Measurements from ENCODE around the gene TCFL5.

TCFL5 gene

GRCh38 chr20:62823688-62824475 is 37.7 kb downstream of the TCFL5 start:
- Histone ChIP-seq H3K9ac (ENCODE audit: low read depth, low read length) (no peak overlapping the region), H3K27me3 (ENCODE audit: insufficient read depth, low read length) (no peaks in the 10 kb centered on the region; the same call in 1 of the 2 replicates), H3K27ac (ENCODE audit: low read depth, low read length) (peak overlapping the region; percentile 47; the same call in 1 of the 2 replicates), H3K9me3 (ENCODE audit: insufficient read depth, low read depth, low read length) (no peaks in the 10 kb centered on the region), H3K36me3 (ENCODE audit: insufficient read depth, low read length) (peaks cover 22% of the 10 kb centered on the region), H3K4me3 (ENCODE audit: low read length) (no peak overlapping the region), H3K4me1 (ENCODE audit: insufficient read depth, low read length) (peaks cover 4% of the 10 kb centered on the region; the same call in 1 of the 2 replicates)
- WGBS = 76% methylated on average over 38 of the region's 38 CpGs

- Histone ChIP-seq H3K4me1 (ENCODE audit: insufficient read depth, low read length) (peaks cover 4% of the 10 kb centered on the region; the same call in 1 of the 2 replicates), H3K9ac (ENCODE audit: low read depth, low read length) (no peak overlapping the region), H3K9me3 (ENCODE audit: insufficient read depth, low read depth, low read length) (no peaks in the 10 kb centered on the region), H3K27ac (ENCODE audit: low read depth, low read length) (peak overlapping the region; percentile 47; the same call in 1 of the 2 replicates), H3K36me3 (ENCODE audit: insufficient read depth, low read length) (peaks cover 18% of the 10 kb centered on the region), H3K4me3 (ENCODE audit: low read length) (no peak overlapping the region), H3K27me3 (ENCODE audit: insufficient read depth, low read length) (no peaks in the 10 kb centered on the region; the same call in 1 of the 2 replicates)
- 78% methylated on average over 24 of the region's 24 CpGs for whole genome bisulfite sequencing
These were observed 38.6 kb downstream of the TCFL5 start for GRCh38 chr20:62822788-62823651.

- Histone ChIP-seq H3K27ac (ENCODE audit: low read depth, low read length) (no peak overlapping the region; the same call in 1 of the 2 replicates), H3K27me3 (ENCODE audit: insufficient read depth, low read length) (peaks cover 3% of the 10 kb centered on the region), H3K4me1 (ENCODE audit: insufficient read depth, low read length) (peaks cover 4% of the 10 kb centered on the region; the same call in 1 of the 2 replicates), H3K36me3 (ENCODE audit: insufficient read depth, low read length) (peaks cover 11% of the 10 kb centered on the region), H3K9ac (ENCODE audit: low read depth, low read length) (no peak overlapping the region), H3K4me3 (ENCODE audit: low read length) (no peak overlapping the region), H3K9me3 (ENCODE audit: insufficient read depth, low read depth, low read length) (no peaks in the 10 kb centered on the region)
- WGBS = 83% methylated on average over 7 of the region's 7 CpGs
These were observed 39.3 kb downstream of the TCFL5 start for GRCh38 chr20:62822239-62822787.

- Histone ChIP-seq H3K4me3 (ENCODE audit: low read length) (no peak overlapping the region), H3K36me3 (ENCODE audit: insufficient read depth, low read length) (peaks cover 9% of the 10 kb centered on the region), H3K27me3 (ENCODE audit: insufficient read depth, low read length) (peaks cover 7% of the 10 kb centered on the region), H3K9me3 (ENCODE audit: insufficient read depth, low read depth, low read length) (no peaks in the 10 kb centered on the region), H3K9ac (ENCODE audit: low read depth, low read length) (no peak overlapping the region), H3K27ac (ENCODE audit: low read depth, low read length) (no peak overlapping the region), H3K4me1 (ENCODE audit: insufficient read depth, low read length) (peaks cover 4% of the 10 kb centered on the region; the same call in 1 of the 2 replicates)
- 90% methylated on average over 11 of the region's 12 CpGs for WGBS
These were observed 39.9 kb downstream of the TCFL5 start for GRCh38 chr20:62821726-62822210.

GRCh38 chr20:62820962-62821725 is 40.5 kb downstream of the TCFL5 start:
- peaks cover 12% of the 10 kb centered on the region for H3K27me3 ChIP-seq (ENCODE audit: insufficient read depth, low read length)
- no peak overlapping the region for H3K9ac ChIP-seq (ENCODE audit: low read depth, low read length)
- H3K27ac ChIP-seq (ENCODE audit: low read depth, low read length) = no peak overlapping the region
- 87% methylated on average over 19 of the region's 19 CpGs for WGBS
- no peak overlapping the region for H3K4me3 ChIP-seq (ENCODE audit: low read length)
- no peaks in the 10 kb centered on the region for H3K9me3 ChIP-seq (ENCODE audit: insufficient read depth, low read depth, low read length)
- H3K4me1 ChIP-seq (ENCODE audit: insufficient read depth, low read length) = peaks cover 4% of the 10 kb centered on the region; the same call in 1 of the 2 replicates
- H3K36me3 ChIP-seq (ENCODE audit: insufficient read depth, low read length) = peaks cover 9% of the 10 kb centered on the region

- no peak overlapping the region for H3K9ac ChIP-seq (ENCODE audit: low read depth, low read length)
- WGBS = 89% methylated on average over 23 of the region's 23 CpGs
- H3K4me3 ChIP-seq (ENCODE audit: low read length) = no peak overlapping the region
- no peak overlapping the region for H3K27ac ChIP-seq (ENCODE audit: low read depth, low read length)
- H3K9me3 ChIP-seq (ENCODE audit: insufficient read depth, low read depth, low read length) = no peaks in the 10 kb centered on the region
- H3K36me3 ChIP-seq (ENCODE audit: insufficient read depth, low read length) = peaks cover 9% of the 10 kb centered on the region
- H3K4me1 ChIP-seq (ENCODE audit: insufficient read depth, low read length) = peaks cover 8% of the 10 kb centered on the region
- peaks cover 13% of the 10 kb centered on the region for H3K27me3 ChIP-seq (ENCODE audit: insufficient read depth, low read length)
These were observed 41.2 kb downstream of the TCFL5 start for GRCh38 chr20:62820208-62820961.

GRCh38 chr20:62819494-62820174 is 42.0 kb downstream of the TCFL5 start:
- H3K4me1 ChIP-seq (ENCODE audit: insufficient read depth, low read length) = peaks cover 15% of the 10 kb centered on the region
- H3K9ac ChIP-seq (ENCODE audit: low read depth, low read length) = no peak overlapping the region
- H3K27ac ChIP-seq (ENCODE audit: low read depth, low read length) = no peak overlapping the region
- peaks cover 13% of the 10 kb centered on the region for H3K27me3 ChIP-seq (ENCODE audit: insufficient read depth, low read length)
- 89% methylated on average over 16 of the region's 16 CpGs for WGBS
- H3K36me3 ChIP-seq (ENCODE audit: insufficient read depth, low read length) = peaks cover 9% of the 10 kb centered on the region
- no peak overlapping the region for H3K4me3 ChIP-seq (ENCODE audit: low read length)
- no peaks in the 10 kb centered on the region for H3K9me3 ChIP-seq (ENCODE audit: insufficient read depth, low read depth, low read length)

- Histone ChIP-seq H3K27me3 (ENCODE audit: insufficient read depth, low read length) (peaks cover 13% of the 10 kb centered on the region), H3K4me3 (ENCODE audit: low read length) (no peak overlapping the region), H3K4me1 (ENCODE audit: insufficient read depth, low read length) (peaks cover 11% of the 10 kb centered on the region), H3K9ac (ENCODE audit: low read depth, low read length) (no peak overlapping the region), H3K9me3 (ENCODE audit: insufficient read depth, low read depth, low read length) (no peaks in the 10 kb centered on the region), H3K36me3 (ENCODE audit: insufficient read depth, low read length) (peaks cover 9% of the 10 kb centered on the region), H3K27ac (ENCODE audit: low read depth, low read length) (no peak overlapping the region)
- WGBS = 83% methylated on average over 25 of the region's 25 CpGs
These were observed 42.8 kb downstream of the TCFL5 start for GRCh38 chr20:62818592-62819493.
